HG03575 (cell line): ENCODE measurements around the gene NOL3.

Source experiments
- ATAC-seq: cut with Tn5 transposase; IDR thresholded peaks from one replicate; pipeline ENCODE4 v1.9.1; 2021; ENCODE audit not compliant: unreplicated experiment, insufficient number of reproducible peaks, low FRiP score; ENCODE audit errors: extremely low read depth

Gene NOL3

GRCh38 chr16:67184995-67185650 is 14.8 kb downstream of the NOL3 start:
- no peak for ATAC-seq

- ATAC-seq: no peak
Measured at GRCh38 chr16:67185651-67186134, 15.4 kb downstream of the NOL3 start.

- no peak for ATAC-seq
Measured at GRCh38 chr16:67186550-67186950, 16.2 kb downstream of the NOL3 start.

GRCh38 chr16:67187175-67187890 is 17.0 kb downstream of the NOL3 start:
- no peak for ATAC-seq

- ATAC-seq: no peak
Measured at GRCh38 chr16:67188323-67188722, 18.0 kb downstream of the NOL3 start.

- no peak for ATAC-seq
Measured at GRCh38 chr16:67188798-67189197, 18.5 kb downstream of the NOL3 start.

GRCh38 chr16:67190041-67190440 is 19.7 kb downstream of the NOL3 start, which contains the start of gene EXOC3L1:
Gene EXOC3L1, minus strand, starts transcription at chr16:67190136. Its CDS starts 460 bp downstream, at chr16:67189676.
- ATAC-seq: no peak

- ATAC-seq: no peak
Measured at GRCh38 chr16:67190448-67191399, 20.4 kb downstream of the NOL3 start.

GRCh38 chr16:67191411-67191994 is 21.2 kb downstream of the NOL3 start:
- ATAC-seq: no peak

- ATAC-seq: no peak
Measured at GRCh38 chr16:67191995-67192681, 21.8 kb downstream of the NOL3 start, which contains the start of gene E2F4. Gene E2F4, plus strand, starts transcription at chr16:67192155. Its CDS starts 73 bp downstream, at chr16:67192228.

- ATAC-seq: no peak
Measured at GRCh38 chr16:67192781-67193361, 22.5 kb downstream of the NOL3 start.

GRCh38 chr16:67193536-67193935 is 23.2 kb downstream of the NOL3 start:
- no peak for ATAC-seq

GRCh38 chr16:67194260-67194659 is 23.9 kb downstream of the NOL3 start:
- no peak for ATAC-seq

- no peak for ATAC-seq
Measured at GRCh38 chr16:67195676-67196075, 25.3 kb downstream of the NOL3 start.

GRCh38 chr16:67196881-67197280 is 26.5 kb downstream of the NOL3 start:
- no peak for ATAC-seq

GRCh38 chr16:67197704-67198103 is 27.4 kb downstream of the NOL3 start:
- no peak for ATAC-seq

- ATAC-seq: no peak
Measured at GRCh38 chr16:67198238-67198734, 27.9 kb downstream of the NOL3 start.
